ENCODE measurements around the gene PSG5.
"Not testable (repeated sequence)": the region's sequence is repeated elsewhere in the genome, so short reads cannot be mapped to it uniquely, and the experiment has no call there.

The PSG5 gene

GRCh38 chr19:43186311-43186935 is at the start of gene PSG5:
PSG5 (minus strand) TSS chr19:43186536; CDS start chr19:43186405, 131 bp downstream.
- not testable (repeated sequence) for DNase-seq

GRCh38 chr19:43235686-43236085 is 49.4 kb upstream of the PSG5 start:
- not testable (repeated sequence) for DNase-seq

- DNase-seq, result no peak
Observed at GRCh38 chr19:43229315-43229714, 43.0 kb upstream of the PSG5 start.

- DNase-seq, result not testable (repeated sequence)
Observed at GRCh38 chr19:43228730-43229129, 42.4 kb upstream of the PSG5 start.

GRCh38 chr19:43226986-43227385 is 40.6 kb upstream of the PSG5 start:
- not testable (repeated sequence) for DNase-seq

GRCh38 chr19:43224855-43225253 is 38.5 kb upstream of the PSG5 start:
- no peak for DNase-seq

GRCh38 chr19:43224201-43224854 is 38.0 kb upstream of the PSG5 start:
- not testable (repeated sequence) for DNase-seq

- DNase-seq, result not testable (repeated sequence)
Observed at GRCh38 chr19:43221891-43222290, 35.6 kb upstream of the PSG5 start.

- DNase-seq, result not testable (repeated sequence)
Observed at GRCh38 chr19:43219136-43219535, 32.8 kb upstream of the PSG5 start.

GRCh38 chr19:43215881-43216280 is 29.5 kb upstream of the PSG5 start:
- not testable (repeated sequence) for DNase-seq

- DNase-seq, result no peak
Observed at GRCh38 chr19:43207991-43208390, 21.7 kb upstream of the PSG5 start.

GRCh38 chr19:43207174-43207573 is 20.8 kb upstream of the PSG5 start:
- DNase-seq, result not testable (repeated sequence)

- DNase-seq, result not testable (repeated sequence)
Observed at GRCh38 chr19:43205471-43206105, 19.3 kb upstream of the PSG5 start, which contains the start of gene PSG4. PSG4 (minus strand) TSS chr19:43205638; CDS start chr19:43205536, 102 bp downstream.

GRCh38 chr19:43203611-43204010 is 17.3 kb upstream of the PSG5 start:
- DNase-seq, result not testable (repeated sequence)

GRCh38 chr19:43201891-43202290 is 15.6 kb upstream of the PSG5 start:
- not testable (repeated sequence) for DNase-seq

GRCh38 chr19:43201337-43201801 is 15.0 kb upstream of the PSG5 start:
- not testable (repeated sequence) for DNase-seq

- DNase-seq, result not testable (repeated sequence)
Observed at GRCh38 chr19:43198686-43199419, 12.5 kb upstream of the PSG5 start.

GRCh38 chr19:43197666-43198397 is 11.5 kb upstream of the PSG5 start:
- not testable (repeated sequence) for DNase-seq

- not testable (repeated sequence) for DNase-seq
Observed at GRCh38 chr19:43194397-43194796, 8.1 kb upstream of the PSG5 start.

- not testable (repeated sequence) for DNase-seq
Observed at GRCh38 chr19:43192381-43193155, 6.2 kb upstream of the PSG5 start.

GRCh38 chr19:43188092-43188491 is 1.8 kb upstream of the PSG5 start:
- not testable (repeated sequence) for DNase-seq
